ENCODE data around the gene SLC6A19. TPM values are rescaled to one million over a fixed set of nuclear protein-coding genes. Genes with fewer than 3 reads are reported as not detected.

Gene SLC6A19
- total and polyA plus RNA-seq, 10 of the 15 experiments (the other 5 are each of a cell fraction or from before 2014, with no cell fraction given), result 0.01 to 0.03 TPM; not detected in 8

- no peak overlapping the region for H3K4me3 ChIP-seq
- no peak overlapping the region for H3K27ac ChIP-seq (ENCODE audit: control insufficient read depth, insufficient read depth)
- DNase-seq (ENCODE audit: low read depth, low spot score) (no peak), ATAC-seq (no peak), FAIRE-seq (no peak)
- no TSS peak for BruUV-seq (replicated peaks)
- ChIA-PET SMC1A (ENCODE audit: uncharacterized antibody, unreplicated experiment) (no interaction called here), POLR2A (no interaction called here), CTCF (no interaction called here), RAD21 (ENCODE audit: unreplicated experiment) (no interaction called here)
- TF ChIP-seq WRNIP1 (IDR thresholded peaks at IDR 0.05; ENCODE audit: borderline replicate concordance, low read depth, low read length), result no peak
- no peak for TF ChIP-seq CHD4 (IDR thresholded peaks at IDR 0.05)
- TF ChIP-seq ZNF622 (IDR thresholded peaks at IDR 0.05), result no peak
- TF ChIP-seq USF1 (IDR thresholded peaks at IDR 0.05; ENCODE audit: borderline replicate concordance, extremely low read length, insufficient read depth, low read depth, low read length), result no peak
- TF ChIP-seq RB1 (IDR thresholded peaks at IDR 0.05; ENCODE audit: borderline replicate concordance), result no peak
- TF ChIP-seq BRCA1 (IDR thresholded peaks at IDR 0.05; ENCODE audit: low read depth, low read length), result no peak
- TF ChIP-seq SREBF2 (IDR thresholded peaks at IDR 0.05; ENCODE audit: low read length), result no peak
- TF ChIP-seq KDM1A (IDR thresholded peaks at IDR 0.05; ENCODE audit: borderline replicate concordance), result no peak
- no peak for TF ChIP-seq USF2 (IDR thresholded peaks at IDR 0.05; ENCODE audit: borderline replicate concordance, low read depth, low read length)
- no peak for TF ChIP-seq RELB (IDR thresholded peaks at IDR 0.05; ENCODE audit: low read depth)
- no peak for TF ChIP-seq NR2C2 (IDR thresholded peaks at IDR 0.05; ENCODE audit: borderline replicate concordance, control insufficient read depth, insufficient read length, low read depth)
- no peak for TF ChIP-seq BHLHE40 (IDR thresholded peaks at IDR 0.05; ENCODE audit: borderline replicate concordance in 1 of 2, low read depth in 2 of 2, low read length in 1 of 2)
- TF ChIP-seq NBN (IDR thresholded peaks at IDR 0.05), result no peak
- TF ChIP-seq CBX5 (IDR thresholded peaks at IDR 0.05; ENCODE audit: low read depth), result no peak
- TF ChIP-seq MYB (IDR thresholded peaks at IDR 0.05; ENCODE audit: borderline replicate concordance, low read depth, low read length), result no peak
- no peak for TF ChIP-seq KLF5 (IDR thresholded peaks at IDR 0.05; ENCODE audit: partially characterized antibody)
- no peak for TF ChIP-seq ZSCAN29 (IDR thresholded peaks at IDR 0.05)
- TF ChIP-seq RAD51 (IDR thresholded peaks at IDR 0.05), result no peak
- TF ChIP-seq HDAC2 (IDR thresholded peaks at IDR 0.05), result no peak
- no peak for TF ChIP-seq YY1 (IDR thresholded peaks at IDR 0.05; ENCODE audit: low read depth, low read length)
- H4K20me1 ChIP-seq (ENCODE audit: control insufficient read depth, insufficient read depth), result no peaks in the 10 kb centered on the region
- no peaks in the 10 kb centered on the region for H3K79me2 ChIP-seq (ENCODE audit: control insufficient read depth, insufficient read depth, low read length)
- WGBS (ENCODE audit: insufficient coverage, insufficient replicate concordance, low lambda C conversion rate, missing lambda C conversion rate), result 59% methylated on average over 24 of the region's 24 CpGs
- no peaks in the 10 kb centered on the region for H3K36me3 ChIP-seq (ENCODE audit: control insufficient read depth in 2 of 2, insufficient read depth in 2 of 2, low read length in 1 of 2)
- no peak overlapping the region for H3K9ac ChIP-seq (ENCODE audit: control insufficient read depth, insufficient read depth, low read length)
- H2AFZ ChIP-seq (ENCODE audit: control insufficient read depth, low read depth, low read length), result no peak overlapping the region
- no peak overlapping the region for H3K4me2 ChIP-seq (ENCODE audit: control insufficient read depth, insufficient read depth)
- no peaks in the 10 kb centered on the region for H3K9me3 ChIP-seq (replicated peaks; ENCODE audit: control insufficient read depth, insufficient read depth, low read length)
- in situ Hi-C loops (cut with MboI), result no loop called here
- intact Hi-C loops (cut with micrococcal nuclease; ENCODE audit: unreplicated experiment), result no loop called here
- no peaks in the 10 kb centered on the region; a peak in 1 of 4 replicates for H3K27me3 ChIP-seq (replicated peaks in 1 of 2; ENCODE audit: control insufficient read depth in 2 of 2, insufficient read depth in 2 of 2, low read length in 1 of 2)
- no peaks in the 10 kb centered on the region for H3K4me1 ChIP-seq (ENCODE audit: control insufficient read depth, insufficient read depth, low read length)
These were observed 5.5 kb upstream of the SLC6A19 start for GRCh38 chr5:1195916-1196315.

Data from GM12878 (cell line).